Measurements from ENCODE around the gene FAM241B. TPM values are rescaled to one million over a fixed set of nuclear protein-coding genes. Genes with fewer than 3 reads are reported as not detected.

The FAM241B gene
- polyA plus RNA-seq, 1 donor from 2014 or later: 135 TPM

DNA sequence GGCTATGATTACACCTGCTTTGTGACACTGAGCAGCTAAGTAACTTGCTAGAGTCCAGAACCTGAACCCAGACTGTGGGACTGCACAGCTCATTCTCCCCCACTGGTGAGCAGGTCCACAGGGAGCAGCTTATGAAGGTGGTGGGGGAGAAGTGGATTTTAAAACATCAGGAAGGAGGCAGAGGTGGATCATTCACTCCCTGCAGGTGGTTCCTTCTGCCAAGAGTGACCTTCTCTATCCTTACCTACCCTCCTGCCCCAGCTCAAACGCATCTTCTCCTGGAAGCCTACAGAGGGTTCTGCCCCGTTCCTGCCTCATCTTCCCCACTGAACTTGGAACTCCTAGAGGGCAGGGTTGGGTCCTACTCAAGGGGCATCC, 539 bp upstream of the FAM241B start:
- Histone ChIP-seq H3K4me2 (ENCODE audit: low read length) (peak overlapping the region; percentile 14), H3K9ac (ENCODE audit: low read length) (peak overlapping the region; percentile 95), H3F3A (ENCODE audit: insufficient read depth, low read length, poor library complexity, severe bottlenecking) (no peaks in the 10 kb centered on the region), H2AFZ (ENCODE audit: low read depth, low read length) (peak overlapping the region; percentile 72), H3K36me3 (ENCODE audit: insufficient read depth, low read length) (no peaks in the 10 kb centered on the region), H3K79me2 (replicated peaks; ENCODE audit: insufficient read depth, low read length) (peaks cover 15% of the 10 kb centered on the region), H3K4me3 (ENCODE audit: low read length) (peak overlapping the region; percentile 99), H3K9me3 (ENCODE audit: low read length) (no peaks in the 10 kb centered on the region), H3K27ac (ENCODE audit: low read length) (no peak overlapping the region), H4K20me1 (ENCODE audit: insufficient read depth) (no peaks in the 10 kb centered on the region), H3K9me2 (ENCODE audit: insufficient read depth, low read length) (no peaks in the 10 kb centered on the region), H3K27me3 (ENCODE audit: insufficient read depth, low read depth, low read length) (no peaks in the 10 kb centered on the region)
- TF ChIP-seq RAD21 (conservative IDR thresholded peaks at IDR 0.05) (no peak), POLR2AphosphoS5 (IDR thresholded peaks at IDR 0.05) (no peak), TAF1 (IDR thresholded peaks at IDR 0.05; ENCODE audit: low read depth) (peak; percentile 0), EP300 (conservative IDR thresholded peaks at IDR 0.05; ENCODE audit: poor library complexity, severe bottlenecking) (no peak), SMC3 (conservative IDR thresholded peaks at IDR 0.05; ENCODE audit: poor library complexity) (no peak)

- Histone ChIP-seq H3K4me2 (ENCODE audit: low read length) (peak overlapping the region; percentile 98), H3K9me3 (ENCODE audit: low read length) (no peaks in the 10 kb centered on the region)
Observed at GRCh38 chr10:69630651-69631400, 779 bp downstream of the FAM241B start.

More at GRCh38 chr10:69630651-69631400, 779 bp downstream of the FAM241B start:
- Histone ChIP-seq H3K27ac (ENCODE audit: low read length) (peak overlapping the region; percentile 57), H3K9me2 (ENCODE audit: insufficient read depth, low read length) (no peaks in the 10 kb centered on the region), H3K27me3 (ENCODE audit: insufficient read depth, low read depth, low read length) (no peaks in the 10 kb centered on the region), H3K36me3 (ENCODE audit: insufficient read depth, low read length) (no peaks in the 10 kb centered on the region), H3K4me3 (ENCODE audit: low read length) (peak overlapping the region; percentile 99), H4K20me1 (ENCODE audit: insufficient read depth) (no peaks in the 10 kb centered on the region), H3F3A (ENCODE audit: insufficient read depth, low read length, poor library complexity, severe bottlenecking) (no peaks in the 10 kb centered on the region), H3K9ac (ENCODE audit: low read length) (peak overlapping the region; percentile 95), H2AFZ (ENCODE audit: low read depth, low read length) (peak overlapping the region; percentile 65), H3K79me2 (replicated peaks; ENCODE audit: insufficient read depth, low read length) (peaks cover 15% of the 10 kb centered on the region)
- TF ChIP-seq EZH2 (IDR thresholded peaks at IDR 0.05; ENCODE audit: borderline replicate concordance, insufficient read depth, low read length, poor library complexity, severe bottlenecking) (no peak), RAD21 (conservative IDR thresholded peaks at IDR 0.05) (no peak), POLR2AphosphoS5 (IDR thresholded peaks at IDR 0.05) (no peak), REST (IDR thresholded peaks at IDR 0.05; ENCODE audit: borderline replicate concordance) (peak; percentile 1), MXI1 (conservative IDR thresholded peaks at IDR 0.05; ENCODE audit: poor library complexity, severe bottlenecking) (peak; percentile 28)
